ENCODE measurements around the gene GAK. TPM values are rescaled to one million over a fixed set of nuclear protein-coding genes. Genes with fewer than 3 reads are reported as not detected.

GAK gene
- total and polyA plus RNA-seq, 2 of the 13 experiments (the other 11 are each of a cell fraction or from before 2014, with no cell fraction given) = 17.5 to 44.3 TPM

GRCh38 chr4:958696-959337, 26.7 kb upstream of the GAK start (continued):
- TF ChIP-seq ZNF256 (CRISPR knock-in tag; conservative IDR thresholded peaks at IDR 0.05) = no peak
- TF ChIP-seq MAFK (conservative IDR thresholded peaks at IDR 0.05 in 1 of 2, IDR thresholded peaks at IDR 0.05 in 1 of 2; ENCODE audit: low read length in 2 of 2) = no peak
- TF ChIP-seq FOSL1 (CRISPR knock-in tag; IDR thresholded peaks at IDR 0.05; ENCODE audit: borderline replicate concordance) = no peak
- TF ChIP-seq ZSCAN21 (CRISPR knock-in tag; IDR thresholded peaks at IDR 0.05; ENCODE audit: borderline replicate concordance) = no peak
- TF ChIP-seq, protein P1, sequence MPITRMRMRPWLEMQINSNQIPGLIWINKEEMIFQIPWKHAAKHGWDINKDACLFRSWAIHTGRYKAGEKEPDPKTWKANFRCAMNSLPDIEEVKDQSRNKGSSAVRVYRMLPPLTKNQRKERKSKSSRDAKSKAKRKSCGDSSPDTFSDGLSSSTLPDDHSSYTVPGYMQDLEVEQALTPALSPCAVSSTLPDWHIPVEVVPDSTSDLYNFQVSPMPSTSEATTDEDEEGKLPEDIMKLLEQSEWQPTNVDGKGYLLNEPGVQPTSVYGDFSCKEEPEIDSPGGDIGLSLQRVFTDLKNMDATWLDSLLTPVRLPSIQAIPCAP (CRISPR knock-in tag; IDR thresholded peaks at IDR 0.05; ENCODE audit: low read depth) = no peak

DNA sequence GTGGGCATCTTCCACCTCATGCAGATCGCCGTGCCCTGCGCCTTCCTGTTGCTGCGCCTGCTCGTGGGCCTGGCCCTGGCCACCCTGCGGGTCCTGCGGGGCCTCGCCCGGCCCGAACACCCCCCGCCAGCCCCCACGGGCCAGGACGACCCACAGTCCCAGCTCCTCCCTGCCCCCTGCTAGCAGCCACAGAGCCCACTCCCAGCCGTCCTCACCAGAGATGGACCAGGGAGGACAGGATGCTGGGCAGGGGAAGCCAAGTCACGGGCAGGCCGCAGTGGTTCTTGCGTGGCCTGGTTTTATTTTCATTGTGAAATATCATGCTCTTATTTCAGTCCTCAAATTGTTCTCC, 26.2 kb upstream of the GAK start:
- Histone ChIP-seq H3K4me1 (ENCODE audit: insufficient read depth, low read length) (no peaks in the 10 kb centered on the region), H3K79me2 (ENCODE audit: insufficient read depth, low read length) (no peaks in the 10 kb centered on the region), H3K4me3 (replicated peaks in 1 of 3; ENCODE audit: insufficient read depth in 1 of 3, low read depth in 2 of 3, low read length in 3 of 3) (no peak overlapping the region), H3K9me3 (ENCODE audit: low read length) (no peaks in the 10 kb centered on the region), H3K36me3 (replicated peaks in 1 of 2; ENCODE audit: control insufficient read depth in 1 of 2, insufficient read depth in 2 of 2, low read length in 2 of 2) (0 out of 5 replicates have a peak, but pooled peaks cover 0 to 1% of the 10 kb centered on the region in 2 experiments), H3K9ac (ENCODE audit: insufficient read depth, low read depth, low read length) (no peak overlapping the region), H2AFZ (ENCODE audit: low read length) (no peak overlapping the region), H3K27me3 (ENCODE audit: control insufficient read depth in 1 of 2, insufficient read depth in 2 of 2, low read length in 2 of 2) (no peaks in the 10 kb centered on the region), H3K27ac (ENCODE audit: extremely low read length, insufficient read depth, low read length) (no peak overlapping the region), H3K4me2 (ENCODE audit: low read depth, low read length) (no peak overlapping the region), H4K20me1 (ENCODE audit: insufficient read depth, low read length) (no peaks in the 10 kb centered on the region)
- TF ChIP-seq NFAT5 (CRISPR knock-in tag; IDR thresholded peaks at IDR 0.05) = no peak
- TF ChIP-seq, protein P2, sequence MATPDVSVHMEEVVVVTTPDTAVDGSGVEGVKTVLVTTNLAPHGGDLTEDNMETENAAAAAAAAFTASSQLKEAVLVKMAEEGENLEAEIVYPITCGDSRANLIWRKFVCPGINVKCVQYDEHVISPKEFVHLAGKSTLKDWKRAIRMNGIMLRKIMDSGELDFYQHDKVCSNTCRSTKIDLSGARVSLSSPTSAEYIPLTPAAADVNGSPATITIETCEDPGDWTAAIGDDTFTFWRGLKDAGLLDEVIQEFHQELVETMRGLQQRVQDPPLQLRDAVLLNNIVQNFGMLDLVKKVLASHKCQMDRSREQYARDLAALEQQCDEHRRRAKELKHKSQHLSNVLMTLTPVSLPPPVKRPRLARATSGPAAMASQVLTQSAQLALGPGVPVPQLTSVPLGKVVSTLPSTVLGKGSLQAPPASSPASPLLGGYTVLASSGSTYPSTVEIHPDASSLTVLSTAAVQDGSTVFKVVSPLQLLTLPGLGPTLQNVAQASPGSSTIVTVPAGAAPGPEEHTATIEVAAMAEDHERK (CRISPR knock-in tag; IDR thresholded peaks at IDR 0.05; ENCODE audit: low read depth) = no peak
- peak; percentile 2 for TF ChIP-seq AGO2 (optimal IDR thresholded peaks at IDR 0.05; ENCODE audit: low read depth, low read length)
- no peak for TF ChIP-seq PHF20 (CRISPR knock-in tag; IDR thresholded peaks at IDR 0.05)
- no peak for TF ChIP-seq ZNF335 (CRISPR knock-in tag; IDR thresholded peaks at IDR 0.05)
- intact Hi-C loops (cut with micrococcal nuclease; ENCODE audit: unreplicated experiment) (no loop called here), in situ Hi-C loops (cut with HindIII; ENCODE audit: extremely low pct_ligation_motif_present, low pct_unique_long_range_greater_than_20kb) (no loop called here)
- ATAC-seq (no peak), DNase-seq (ENCODE audit: low spot score) (no peak), FAIRE-seq (no peak)
- WGBS (ENCODE audit: low lambda C conversion rate) = 88% methylated on average over 4 of the region's 17 CpGs
- ChIA-PET CTCF (ENCODE audit: low intra/inter-chr PET ratio, low total read pairs) (no interaction called here), POLR2A (no interaction called here)
- BruUV-seq (replicated peaks) = no TSS peak
